GM18526 (cell line): ENCODE measurements around the gene ZNF428.

Experiments used
- POLR2A ChIP-seq: IDR thresholded peaks from 3 replicates; pipeline ENCODE4 v1.6.1; 2011; ENCODE audit not compliant: insufficient read length; ENCODE audit errors: extremely low read depth

ZNF428 gene

GRCh38 chr19:43619262-43620060 lies at the start of gene ZNF428:
Gene ZNF428 (minus strand): TSS chr19:43619629. CDS start chr19:43614304, 5,325 bp downstream.
- peak; percentile 82 for TF ChIP-seq POLR2A

DNA sequence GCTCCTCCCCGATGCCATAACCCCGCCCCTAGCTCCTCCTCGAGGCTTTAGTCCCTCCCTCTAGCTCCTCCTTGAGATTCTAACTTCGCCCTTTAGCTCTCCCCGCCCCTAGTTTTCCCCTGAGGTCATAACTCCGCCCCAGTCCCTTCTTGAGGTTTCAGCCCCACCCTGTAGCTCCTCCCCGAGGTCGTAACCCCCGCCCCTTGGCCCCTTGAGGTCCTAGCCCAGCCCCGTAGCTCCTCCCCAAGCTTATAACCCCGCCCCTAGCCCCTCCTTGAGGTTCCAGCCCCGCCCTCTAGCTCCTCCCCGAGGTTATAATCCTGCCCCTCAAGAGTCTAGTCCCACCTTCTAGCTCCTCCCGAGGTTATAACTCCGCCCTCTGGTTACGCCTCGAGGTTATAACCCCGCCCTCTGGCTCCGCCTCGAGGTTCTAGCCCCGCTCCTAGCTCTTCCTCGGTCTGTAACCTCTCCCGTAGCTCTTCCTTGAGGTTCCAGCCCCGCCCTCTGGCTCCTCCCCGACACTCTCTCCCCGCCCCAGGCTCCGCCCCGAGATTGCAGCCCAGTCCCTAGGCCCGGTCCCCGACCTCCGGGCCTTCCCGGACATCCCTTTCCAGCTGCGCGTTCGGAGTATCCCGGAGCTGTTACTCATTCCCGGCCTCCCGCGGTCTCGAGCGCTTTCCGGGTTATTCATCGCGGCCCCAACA lies 49.1 kb upstream of the ZNF428 start:
- no peak for TF ChIP-seq POLR2A

DNA sequence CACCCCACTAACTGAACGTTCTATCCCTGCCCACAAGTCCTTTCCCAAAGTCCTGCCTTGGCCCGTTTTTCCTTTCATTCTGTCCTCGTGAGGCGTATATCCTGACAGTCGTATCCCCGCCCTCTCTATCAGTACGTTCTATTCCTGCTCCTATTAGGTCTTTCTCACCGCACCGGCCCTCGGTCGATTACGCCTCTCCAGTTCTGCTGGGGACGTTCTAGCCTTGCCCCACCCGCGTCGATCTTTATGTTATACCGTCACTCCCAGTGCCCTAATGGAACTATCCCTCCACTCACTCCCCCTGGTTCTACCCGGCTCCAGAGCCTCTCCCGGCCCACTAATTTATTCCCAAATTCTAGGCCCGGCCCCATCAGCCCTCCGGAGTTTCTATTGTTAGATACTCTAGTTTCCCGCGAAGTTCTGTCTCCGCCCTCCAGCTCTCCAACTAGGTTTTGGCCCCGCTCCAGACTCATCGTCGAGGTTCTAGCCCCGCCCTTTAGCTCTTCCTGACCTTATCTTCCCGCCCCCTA lies 48.5 kb upstream of the ZNF428 start:
- TF ChIP-seq POLR2A = no peak

- no peak for TF ChIP-seq POLR2A
Measured at GRCh38 chr19:43667126-43667875, 47.9 kb upstream of the ZNF428 start.

GRCh38 chr19:43664018-43664417 lies 44.6 kb upstream of the ZNF428 start:
- TF ChIP-seq POLR2A = no peak

DNA sequence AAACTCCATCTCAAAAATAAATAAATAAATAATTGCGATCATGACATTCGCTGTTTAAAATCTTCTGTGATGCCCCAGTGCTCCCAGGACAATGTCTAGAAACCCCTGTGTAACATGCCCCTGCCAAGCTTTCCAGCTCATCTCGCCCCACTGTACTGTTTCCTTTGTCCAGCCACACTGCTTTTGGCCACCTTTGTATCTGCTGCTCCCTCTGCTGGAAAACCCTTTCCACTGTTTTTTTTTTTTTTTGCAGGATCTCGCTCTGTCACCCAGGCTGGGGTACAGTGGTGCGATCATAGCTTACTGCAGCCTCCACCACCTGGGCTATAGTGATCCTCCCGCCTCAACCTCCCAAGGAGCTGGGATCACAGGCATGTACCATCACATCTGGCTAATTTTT lies 43.1 kb upstream of the ZNF428 start:
- no peak for TF ChIP-seq POLR2A

DNA sequence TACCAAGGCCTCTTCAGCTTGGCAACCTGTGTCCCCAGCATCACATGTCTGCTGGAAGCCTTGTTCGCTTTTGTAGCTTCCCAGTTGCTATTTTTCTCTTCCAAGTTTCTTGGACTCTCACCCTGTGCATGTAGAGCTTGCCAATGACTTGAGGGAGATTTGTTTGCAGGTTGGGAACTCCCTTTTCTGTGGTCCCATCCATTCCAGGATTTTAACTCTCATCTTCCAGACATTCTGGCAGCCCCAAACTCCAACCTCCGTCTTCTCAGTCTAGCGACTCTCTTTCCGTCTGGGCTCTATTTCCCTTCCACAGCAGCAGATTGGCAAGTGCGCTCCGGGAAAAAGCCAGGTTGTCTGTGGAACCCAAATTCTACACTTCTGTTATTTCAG lies 41.5 kb upstream of the ZNF428 start:
- TF ChIP-seq POLR2A = no peak

- no peak for TF ChIP-seq POLR2A
Measured at GRCh38 chr19:43660301-43660970, 41.0 kb upstream of the ZNF428 start.

DNA sequence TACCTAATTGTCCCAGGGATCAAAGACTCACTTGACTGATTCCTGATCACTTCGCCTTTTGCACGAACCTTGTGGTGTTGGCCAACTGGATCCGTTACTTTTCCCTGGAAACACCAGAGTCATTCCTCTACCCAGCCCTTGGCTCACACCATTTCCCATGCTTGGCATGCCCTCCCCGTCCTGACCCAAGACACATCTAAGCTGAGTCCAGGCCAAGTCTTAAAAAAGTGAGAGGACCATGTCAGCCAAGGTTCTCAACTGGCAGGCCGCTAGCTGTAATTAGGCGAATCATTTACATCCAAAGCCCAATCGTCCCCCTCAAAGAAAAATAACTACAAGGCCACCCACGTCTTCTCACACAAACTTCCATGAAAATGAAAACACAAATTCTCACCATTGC lies 39.1 kb upstream of the ZNF428 start:
- no peak for TF ChIP-seq POLR2A

- no peak for TF ChIP-seq POLR2A
Measured at GRCh38 chr19:43658001-43658400, 38.6 kb upstream of the ZNF428 start.

DNA sequence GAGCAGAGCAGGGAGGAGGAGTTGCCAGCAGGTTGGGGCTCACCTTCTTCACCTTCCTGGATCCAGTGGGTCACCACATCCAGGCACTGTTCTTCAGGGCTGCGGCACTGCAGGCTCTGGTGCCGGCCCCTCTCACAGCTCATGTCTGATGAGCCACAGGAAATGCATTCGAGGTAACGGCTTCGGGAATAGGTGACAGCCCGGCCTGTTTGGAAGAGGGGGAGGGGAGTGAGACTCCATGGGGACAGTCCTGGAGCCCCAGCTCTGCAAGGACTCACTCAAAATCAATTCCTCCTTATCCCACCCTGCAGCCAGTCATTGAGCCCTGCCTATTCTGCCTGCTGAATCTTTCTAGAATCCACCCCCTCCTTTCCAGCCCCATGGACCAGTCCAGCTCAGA lies 37.0 kb upstream of the ZNF428 start:
- TF ChIP-seq POLR2A = no peak

DNA sequence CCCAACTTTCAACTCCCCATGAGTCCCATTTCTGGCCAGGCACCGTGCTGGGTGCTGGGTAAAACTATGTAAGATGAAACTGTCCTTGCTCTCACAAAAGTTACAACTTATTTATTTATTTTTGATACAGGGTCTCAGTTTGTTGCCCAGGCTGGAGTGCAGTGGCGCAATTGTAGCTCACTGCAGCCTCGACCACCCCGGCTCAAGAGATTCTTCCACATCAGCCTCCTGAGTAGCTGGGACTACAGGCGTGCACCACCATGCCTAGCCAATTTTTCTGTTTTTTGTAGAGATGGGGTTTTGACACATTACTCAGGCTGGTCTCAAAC lies 33.1 kb upstream of the ZNF428 start:
- TF ChIP-seq POLR2A = no peak

- no peak for TF ChIP-seq POLR2A
Measured at GRCh38 chr19:43651758-43652545, 32.5 kb upstream of the ZNF428 start.

DNA sequence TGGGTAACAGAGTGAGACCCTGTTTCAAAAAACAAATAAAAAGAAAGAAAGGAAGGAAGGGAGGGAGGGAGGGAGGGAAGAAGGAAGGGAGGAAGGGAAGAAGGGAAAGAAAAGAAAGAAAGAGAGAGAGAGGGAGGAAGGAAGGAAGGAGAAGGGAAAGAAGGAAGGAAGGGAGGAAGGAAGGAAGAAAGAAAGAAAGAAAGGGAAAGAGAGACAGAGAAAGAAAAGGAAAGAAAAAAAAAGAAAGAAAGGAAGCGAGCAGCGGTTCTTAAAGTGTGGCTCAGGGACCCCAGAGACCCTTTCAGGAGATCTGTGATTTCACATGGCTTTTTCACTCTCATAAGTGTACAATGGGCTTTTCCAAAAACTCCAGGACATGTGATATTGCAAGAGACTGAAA lies 30.1 kb upstream of the ZNF428 start:
- no peak for TF ChIP-seq POLR2A

GRCh38 chr19:43648633-43649032 lies 29.2 kb upstream of the ZNF428 start:
- TF ChIP-seq POLR2A = no peak

DNA sequence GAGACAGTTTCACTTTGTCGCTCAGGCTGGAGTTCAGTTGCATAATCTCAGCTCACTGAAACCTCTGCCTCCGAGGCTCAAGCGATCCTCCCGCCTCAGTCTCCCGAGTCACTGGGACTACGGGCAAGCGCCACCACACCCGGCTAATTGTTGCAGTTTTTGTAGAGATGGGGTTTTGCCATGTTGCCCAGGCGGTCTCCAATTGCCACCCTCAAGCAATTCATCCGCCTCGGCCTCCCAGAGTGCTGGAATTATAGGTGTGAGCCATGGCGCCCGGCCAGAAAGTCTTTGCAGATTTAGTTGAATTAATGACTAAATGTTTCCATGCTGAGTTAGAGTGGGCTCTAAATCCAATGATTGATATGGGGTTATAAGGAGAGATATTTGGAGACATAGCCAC lies 24.8 kb upstream of the ZNF428 start:
- no peak for TF ChIP-seq POLR2A
